Testis (tissue), 3 donors: ENCODE measurements around the gene GHRHR. TPM values are rescaled to one million over a fixed set of nuclear protein-coding genes. Genes with fewer than 3 reads are reported as not detected.
A peak's percentile ranks its signal among the peaks of the same experiment; 100 is the strongest.

ENCODE experiments used
- DNase-seq: peaks from one replicate; pipeline ENCODE4 v3.0.0-alpha.2; 2019
- H3K27ac ChIP-seq, 2 donors: fragments of 200-600 bp; sonication (generic); one replicate each; pipeline ENCODE4 v1.5.1; 2019
- H3K27me3 ChIP-seq: fragments of 200-600 bp; sonication (generic); one replicate; pipeline ENCODE4 v1.5.1; 2019
- H3K36me3 ChIP-seq: fragments of 200-600 bp; sonication (generic); one replicate; pipeline ENCODE4 v1.5.1; 2017; ENCODE audit warnings: low read depth; ENCODE audit errors: missing control alignments
- H3K4me1 ChIP-seq: fragments of 200-600 bp; sonication (generic); one replicate; pipeline ENCODE4 v1.5.1; 2019
- H3K4me3 ChIP-seq, 2 donors: fragments of 200-600 bp; sonication (generic); one replicate each; pipeline ENCODE4 v1.5.1; 2017 to 2019
- H3K9me3 ChIP-seq: fragments of 200-600 bp; sonication (generic); one replicate; pipeline ENCODE4 v1.5.1; 2017
- CTCF ChIP-seq, 3 experiments: fragments of 450-650 bp in 2 of 3; fragments of 200-600 bp in 1 of 3; sonication (generic) in 1 of 3; IDR thresholded peaks; one replicate each; pipeline ENCODE4 v1.5.1; 2016 to 2019; ENCODE audit warnings: antibody characterized with exemption in 3 of 3, mild to moderate bottlenecking in 2 of 3, moderate library complexity in 1 of 3
- POLR2A ChIP-seq: fragments of 450-650 bp; IDR thresholded peaks from one replicate; pipeline ENCODE4 v1.6.1; 2017; ENCODE audit warnings: antibody characterized with exemption, mild to moderate bottlenecking, moderate library complexity
- WGBS, 2 donors: methylation state at CpG; one replicate each; pipeline ENCODE4 v1.1.5; 2018; 5-methylcytosine and 5-hydroxymethylcytosine counted together
- intact Hi-C: fragments of 100-400 bp; cut with DNase I; formaldehyde crosslinking; loops from one replicate; pipeline ENCODE4 v1.15.1; 2023; ENCODE audit warnings: low total_unique reads
- polyA plus RNA-seq: library from polyadenylated mRNA; stranded (reverse); fragments of 350-450 nt; fragmentation: Illumina TruSeq; extraction: RNeasy Lipid Tissue Mini Kit (QIAGEN cat#74804); gene quantifications from one replicate; pipeline ENCODE4 v1.2.3, GENCODE V29; 2014; ENCODE audit warnings: low read depth, low replicate concordance; ENCODE audit not compliant: insufficient read depth
- total RNA-seq, 2 donors: library from RNA; depleted of rRNA; stranded (reverse); fragments of >200 nt; gene quantifications; one replicate each; pipeline ENCODE4 v1.2.3, GENCODE V29; 2016

Gene GHRHR
- total and polyA plus RNA-seq, 3 donors from 2014 or later = 1.4 to 3.6 (median 2.1) TPM

GRCh38 chr7:30983042-30983913, 19.5 kb downstream of the GHRHR start:
- no peaks in the 10 kb centered on the region for H3K9me3 ChIP-seq
- no peak overlapping the region for H3K27ac ChIP-seq
- DNase-seq = peak; percentile 94
- H3K4me1 ChIP-seq = no peaks in the 10 kb centered on the region
- intact Hi-C loops = loop anchor here (5.0 kb wide), 1 partner anchor 139 kb away; no protein-coding TSS in a partner anchor
- no peaks in the 10 kb centered on the region for H3K27me3 ChIP-seq
- H3K36me3 ChIP-seq = no peaks in the 10 kb centered on the region
- peak overlapping the region; percentile 22 to 44 for H3K4me3 ChIP-seq
- WGBS, 2 donors = 10% methylated on average over 13 to 15 of the region's 15 CpGs
- TF ChIP-seq CTCF (IDR thresholded peaks at IDR 0.05) (peak; percentile 90 to 97 (median 94)), POLR2A (no peak)

DNA sequence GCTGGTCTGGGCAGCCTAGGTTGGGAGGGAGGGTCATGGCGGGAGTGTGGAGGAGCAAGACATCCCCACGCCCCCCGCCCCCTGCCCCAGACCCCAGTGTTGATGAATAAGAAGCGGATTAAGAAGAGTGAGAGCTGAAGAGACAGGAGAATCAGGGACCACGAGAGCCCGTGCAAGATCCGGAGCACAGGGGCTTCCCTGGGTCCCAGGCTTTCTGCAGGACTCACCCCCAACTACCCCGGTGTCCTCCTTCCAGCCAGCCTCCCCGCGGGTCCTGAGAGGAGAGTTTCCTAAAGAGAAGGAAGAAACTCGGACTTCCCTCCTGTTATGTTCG, 20.1 kb downstream of the GHRHR start:
- Histone ChIP-seq H3K36me3 (no peaks in the 10 kb centered on the region), H3K27me3 (no peaks in the 10 kb centered on the region), H3K4me3 (peak overlapping the region; percentile 22 to 44), H3K9me3 (no peaks in the 10 kb centered on the region), H3K4me1 (peaks cover 5% of the 10 kb centered on the region), H3K27ac (no peak overlapping the region)
- 21 to 30% methylated on average over 9 to 12 of the region's 12 CpGs for WGBS, 2 donors
- intact Hi-C loops = loop anchor here (5.0 kb wide), 1 partner anchor 138 kb away; no protein-coding TSS in a partner anchor
- TF ChIP-seq POLR2A (no peak), CTCF (IDR thresholded peaks at IDR 0.05) (peak in 1 of 3 experiments; percentile 23)
- no peak for DNase-seq

DNA sequence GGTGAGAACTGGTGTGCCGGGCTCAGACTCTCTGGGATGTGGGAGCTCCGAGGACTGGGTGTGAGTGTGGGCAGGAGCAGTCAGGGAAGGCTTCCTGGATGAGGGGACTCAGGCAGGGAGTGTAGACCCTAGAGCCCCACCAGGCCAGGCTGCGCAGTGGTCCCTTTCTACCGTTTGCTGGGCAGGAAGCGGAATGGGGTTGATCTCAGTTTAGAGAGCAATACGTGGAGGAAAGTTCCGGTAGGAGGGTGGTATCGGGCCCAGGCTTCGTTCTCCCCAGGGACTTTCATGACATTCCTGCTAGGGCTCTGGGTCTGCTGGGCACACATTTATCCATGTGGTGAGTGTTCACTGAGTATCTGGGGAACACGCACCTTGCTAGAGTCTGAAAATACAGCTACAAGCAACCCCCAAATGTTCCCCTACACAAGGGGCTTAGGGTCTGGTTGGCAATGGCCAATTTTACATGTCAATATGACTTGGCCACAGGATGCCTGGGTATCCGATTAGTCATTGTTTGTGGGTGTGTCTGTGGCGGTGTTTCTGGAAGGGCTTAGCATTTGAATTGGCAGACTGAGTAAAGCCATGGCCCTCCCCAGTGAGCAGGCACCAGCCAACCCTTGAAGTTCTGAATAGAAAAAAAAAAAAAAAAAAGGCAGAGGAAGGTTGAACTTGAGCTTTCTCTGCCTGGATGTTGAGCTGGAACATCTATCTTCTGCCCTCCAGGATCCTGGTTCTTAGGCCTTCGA, 20.8 kb downstream of the GHRHR start:
- WGBS, 2 donors = 63 to 65% methylated on average over 9 to 13 of the region's 13 CpGs
- DNase-seq = no peak
- H3K9me3 ChIP-seq = no peaks in the 10 kb centered on the region
- no peaks in the 10 kb centered on the region for H3K27me3 ChIP-seq
- intact Hi-C loops = loop anchor here (5.0 kb wide), 1 partner anchor 138 kb away; no protein-coding TSS in a partner anchor
- H3K36me3 ChIP-seq = no peaks in the 10 kb centered on the region
- H3K4me3 ChIP-seq = peak overlapping the region in 1 of 2 donors; percentile 44
- H3K4me1 ChIP-seq = peaks cover 5% of the 10 kb centered on the region
- H3K27ac ChIP-seq = no peak overlapping the region
- no peak for TF ChIP-seq CTCF (IDR thresholded peaks at IDR 0.05)
- TF ChIP-seq POLR2A = no peak

- WGBS, 2 donors = 88 to 95% methylated on average over 7 of the region's 7 CpGs
- no peak overlapping the region for H3K27ac ChIP-seq
- intact Hi-C loops = no loop called here
- H3K9me3 ChIP-seq = no peaks in the 10 kb centered on the region
- H3K4me3 ChIP-seq = no peak overlapping the region
- TF ChIP-seq CTCF (IDR thresholded peaks at IDR 0.05) (no peak), POLR2A (no peak)
- DNase-seq = no peak
- H3K36me3 ChIP-seq = no peaks in the 10 kb centered on the region
- H3K4me1 ChIP-seq = peaks cover 5% of the 10 kb centered on the region
- H3K27me3 ChIP-seq = no peaks in the 10 kb centered on the region
Measured at GRCh38 chr7:30985756-30986155, 22.0 kb downstream of the GHRHR start.
